Gastrocnemius medialis (tissue), 4 donors: Measurements from ENCODE around the gene ADGRD1. TPM values are rescaled to one million over a fixed set of nuclear protein-coding genes. Genes with fewer than 3 reads are reported as not detected.
"Not testable (repeated sequence)": the region's sequence is repeated elsewhere in the genome, so short reads cannot be mapped to it uniquely, and the experiment has no call there.

Experiments used
- ATAC-seq, 2 donors: fragments of 150-250 bp; one replicate each; pipeline ENCODE4 v1.9.1; 2016
- DNase-seq, 2 donors: peaks; one replicate each; pipeline ENCODE4 v3.0.0-alpha.2; 2019
- H3K27ac ChIP-seq, 4 donors: fragments of 200-600 bp; sonication (generic); 1 replicate in 1 of 4; 2 replicates in 3 of 4; pipeline ENCODE4 v1.5.1; 2016 to 2018; ENCODE audit warnings: mild to moderate bottlenecking in 2 of 4, moderate library complexity in 1 of 4
- H3K27me3 ChIP-seq, 3 donors: fragments of 200-600 bp; sonication (generic) in 2 of 3; 1 replicate in 1 of 3; 2 replicates in 2 of 3; pipeline versions ENCODE4 v1.5.1 to v1.6.0; 2016 to 2019; ENCODE audit warnings: mild to moderate bottlenecking in 1 of 3, moderate library complexity in 1 of 3
- H3K36me3 ChIP-seq, 2 donors: fragments of 200-600 bp; sonication (generic) in 1 of 2; one replicate each; pipeline ENCODE4 v1.5.1; 2017 to 2018
- H3K4me1 ChIP-seq, 2 donors: fragments of 200-600 bp; sonication (generic) in 1 of 2; one replicate each; pipeline ENCODE4 v1.5.1; 2016 to 2017; ENCODE audit warnings: mild to moderate bottlenecking in 2 of 2
- H3K4me3 ChIP-seq, 4 donors: fragments of 200-600 bp; sonication (generic) in 3 of 4; 1 replicate in 1 of 4; 2 replicates in 3 of 4; pipeline ENCODE4 v1.5.1; 2016 to 2019; ENCODE audit warnings: mild to moderate bottlenecking in 2 of 4
- H3K9me3 ChIP-seq, 3 donors: fragments of 200-600 bp; sonication (generic) in 2 of 3; 1 replicate in 1 of 3; 2 replicates in 2 of 3; pipeline ENCODE4 v1.5.1; 2016 to 2019
- CTCF ChIP-seq, 5 experiments: fragments of 450-650 bp in 3 of 5; fragments of 200-600 bp in 2 of 5; sonication (generic) in 2 of 5; IDR thresholded peaks in 4 of 5; conservative IDR thresholded peaks in 1 of 5; 1 replicate in 4 of 5; 2 replicates in 1 of 5; pipeline ENCODE4 v1.5.1; 2016 to 2019; ENCODE audit warnings: antibody characterized with exemption in 5 of 5, mild to moderate bottlenecking in 3 of 5, moderate library complexity in 3 of 5
- POLR2A ChIP-seq, 2 donors: fragments of 450-650 bp; IDR thresholded peaks; one replicate each; pipeline ENCODE4 v1.6.1; 2017; ENCODE audit warnings: antibody characterized with exemption in 2 of 2, mild to moderate bottlenecking in 2 of 2, moderate library complexity in 2 of 2
- in situ Hi-C, 4 donors: fragments of 200-750 bp; cut with MboI; loops; one replicate each; pipeline versions ENCODE4 v1.15.0 to v1.8.0; 2017; ENCODE audit warnings: low sequenced_read_pairs in 4 of 4
- intact Hi-C: fragments of 100-400 bp; cut with DNase I; formaldehyde crosslinking; loops from one replicate; pipeline ENCODE4 v1.15.1; 2023; ENCODE audit warnings: low total_unique reads
- total RNA-seq, 4 donors: library from RNA; depleted of rRNA; stranded (reverse); fragments of >200 nt; gene quantifications; one replicate each; pipeline versions ENCODE4 v1.1.0 to v1.2.3, GENCODE V29; 2016

ADGRD1 gene
- total RNA-seq, 4 donors from 2014 or later: 5.3 to 9.6 (median 8.2) TPM

- no peak for DNase-seq
- in situ Hi-C loops: loop anchor here in 2 of 4 donors (25.0 kb wide), 2 partner anchors 212 to 863 kb away; no protein-coding TSS in a partner anchor
- intact Hi-C loops: no loop called here
- no peaks in the 10 kb centered on the region for H3K36me3 ChIP-seq
- H3K4me3 ChIP-seq: no peak overlapping the region
- no peak overlapping the region for H3K27ac ChIP-seq
- no peak for ATAC-seq
- H3K4me1 ChIP-seq: no peaks in the 10 kb centered on the region
- no peaks in the 10 kb centered on the region for H3K9me3 ChIP-seq
- no peaks in the 10 kb centered on the region for H3K27me3 ChIP-seq
- no peak for TF ChIP-seq CTCF (IDR thresholded peaks at IDR 0.05 in 4 of 5, conservative IDR thresholded peaks at IDR 0.05 in 1 of 5)
Observed at GRCh38 chr12:131124487-131125280, 171.0 kb downstream of the ADGRD1 start.

- peaks cover 0 to under 1% of the 10 kb centered on the region in 2 donors for H3K4me1 ChIP-seq
- H3K27me3 ChIP-seq: no peaks in the 10 kb centered on the region
- H3K9me3 ChIP-seq: no peaks in the 10 kb centered on the region
- no peaks in the 10 kb centered on the region for H3K36me3 ChIP-seq
- H3K27ac ChIP-seq: no peak overlapping the region
- ATAC-seq (no peak), DNase-seq (no peak)
- intact Hi-C loops: no loop called here
- TF ChIP-seq CTCF (IDR thresholded peaks at IDR 0.05 in 4 of 5, conservative IDR thresholded peaks at IDR 0.05 in 1 of 5) (no peak), POLR2A (IDR thresholded peaks at IDR 0.05) (no peak)
- in situ Hi-C loops: loop anchor here in 2 of 4 donors (25.0 kb wide), 1 partner anchor 214 kb away; no protein-coding TSS in a partner anchor
- no peak overlapping the region for H3K4me3 ChIP-seq
Observed at GRCh38 chr12:131126662-131127173, 173.0 kb downstream of the ADGRD1 start.

GRCh38 chr12:131128556-131128955 is 174.8 kb downstream of the ADGRD1 start:
- ATAC-seq (no peak), DNase-seq (no peak)
- Histone ChIP-seq H3K27me3 (no peaks in the 10 kb centered on the region), H3K9me3 (no peaks in the 10 kb centered on the region), H3K4me1 (peaks cover 5 to 6% of the 10 kb centered on the region in 2 donors), H3K36me3 (no peaks in the 10 kb centered on the region), H3K27ac (no peak overlapping the region), H3K4me3 (no peak overlapping the region)
- intact Hi-C loops: no loop called here
- TF ChIP-seq CTCF (IDR thresholded peaks at IDR 0.05 in 4 of 5, conservative IDR thresholded peaks at IDR 0.05 in 1 of 5) (no peak), POLR2A (IDR thresholded peaks at IDR 0.05) (no peak)
- in situ Hi-C loops: loop anchor here in 2 of 4 donors (25.0 kb wide), 1 partner anchor 216 kb away; no protein-coding TSS in a partner anchor

GRCh38 chr12:131128966-131129619 is 175.4 kb downstream of the ADGRD1 start:
- in situ Hi-C loops: loop anchor here in 2 of 4 donors (25.0 kb wide), 1 partner anchor 217 kb away; no protein-coding TSS in a partner anchor
- ATAC-seq, H3K9me3 ChIP-seq, H3K36me3 ChIP-seq, H3K4me1 ChIP-seq, DNase-seq, H3K4me3 ChIP-seq, intact Hi-C loops, H3K27ac ChIP-seq, H3K27me3 ChIP-seq: not testable (repeated sequence)

GRCh38 chr12:131129839-131130238 is 176.1 kb downstream of the ADGRD1 start:
- Histone ChIP-seq H3K27ac (no peak overlapping the region), H3K4me1 (peaks cover 5 to 6% of the 10 kb centered on the region in 2 donors), H3K9me3 (no peaks in the 10 kb centered on the region), H3K27me3 (no peaks in the 10 kb centered on the region), H3K4me3 (no peak overlapping the region), H3K36me3 (no peaks in the 10 kb centered on the region)
- TF ChIP-seq CTCF (IDR thresholded peaks at IDR 0.05 in 4 of 5, conservative IDR thresholded peaks at IDR 0.05 in 1 of 5) (no peak), POLR2A (IDR thresholded peaks at IDR 0.05) (no peak)
- no peak for DNase-seq
- intact Hi-C loops: no loop called here
- ATAC-seq: no peak
- in situ Hi-C loops: loop anchor here in 3 of 4 donors (10.0 to 25.0 kb wide), 2 partner anchors 215 to 218 kb away; no protein-coding TSS in a partner anchor
